NCI-H82 treated with DMSO at 0.1 percent for 48 hours (cell line): ENCODE results near the gene C1orf74.

ENCODE experiments used
- DNase-seq: peaks from one replicate; lab custom pipeline; 2025; ENCODE audit not compliant: unreplicated experiment; lab: John Stamatoyannopoulos, UW

Gene C1orf74

GRCh38 chr1:209772126-209772525 lies 12.2 kb downstream of the C1orf74 start:
- peak; percentile 85 for DNase-seq

DNA sequence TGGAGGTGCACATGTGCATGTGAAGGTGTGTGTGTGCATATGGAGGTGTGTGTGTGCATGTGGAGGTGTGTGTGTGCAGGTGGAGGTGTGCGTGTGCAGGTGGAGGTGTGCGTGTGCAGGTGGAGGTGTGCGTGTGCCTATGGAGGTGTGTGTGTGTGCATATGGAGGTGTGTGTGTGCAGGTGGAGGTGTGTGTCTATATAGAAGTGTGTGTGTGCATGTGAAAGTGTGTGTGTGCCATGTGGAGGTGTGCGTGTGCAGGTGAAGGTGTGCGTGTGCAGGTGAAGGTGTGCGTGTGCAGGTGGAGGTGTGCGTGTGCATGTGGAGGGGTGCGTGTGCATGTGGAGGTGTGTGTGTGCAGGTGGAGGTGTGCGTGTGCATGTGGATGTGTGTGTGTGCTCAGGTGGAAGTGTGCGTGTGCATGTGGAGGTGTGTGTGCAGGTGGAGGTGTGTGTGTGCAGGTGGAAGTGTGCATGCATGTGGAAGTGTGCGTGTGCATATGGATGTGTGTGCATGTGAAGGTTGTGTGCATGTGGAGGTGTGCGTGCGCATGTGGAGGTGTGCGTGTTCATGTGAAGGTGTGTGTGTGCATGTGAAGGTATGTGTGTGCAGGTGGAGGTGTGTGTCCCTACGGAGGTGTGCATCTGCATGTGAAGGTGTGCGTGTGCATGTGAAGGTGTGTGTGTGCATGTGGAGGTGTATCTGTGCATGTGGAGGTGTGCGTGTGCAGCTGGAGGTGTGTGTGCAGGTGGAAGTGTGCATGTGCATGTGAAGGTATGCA lies 13.5 kb downstream of the C1orf74 start:
- DNase-seq, result no peak

GRCh38 chr1:209769971-209770370 lies 14.4 kb downstream of the C1orf74 start:
- no peak for DNase-seq

DNA sequence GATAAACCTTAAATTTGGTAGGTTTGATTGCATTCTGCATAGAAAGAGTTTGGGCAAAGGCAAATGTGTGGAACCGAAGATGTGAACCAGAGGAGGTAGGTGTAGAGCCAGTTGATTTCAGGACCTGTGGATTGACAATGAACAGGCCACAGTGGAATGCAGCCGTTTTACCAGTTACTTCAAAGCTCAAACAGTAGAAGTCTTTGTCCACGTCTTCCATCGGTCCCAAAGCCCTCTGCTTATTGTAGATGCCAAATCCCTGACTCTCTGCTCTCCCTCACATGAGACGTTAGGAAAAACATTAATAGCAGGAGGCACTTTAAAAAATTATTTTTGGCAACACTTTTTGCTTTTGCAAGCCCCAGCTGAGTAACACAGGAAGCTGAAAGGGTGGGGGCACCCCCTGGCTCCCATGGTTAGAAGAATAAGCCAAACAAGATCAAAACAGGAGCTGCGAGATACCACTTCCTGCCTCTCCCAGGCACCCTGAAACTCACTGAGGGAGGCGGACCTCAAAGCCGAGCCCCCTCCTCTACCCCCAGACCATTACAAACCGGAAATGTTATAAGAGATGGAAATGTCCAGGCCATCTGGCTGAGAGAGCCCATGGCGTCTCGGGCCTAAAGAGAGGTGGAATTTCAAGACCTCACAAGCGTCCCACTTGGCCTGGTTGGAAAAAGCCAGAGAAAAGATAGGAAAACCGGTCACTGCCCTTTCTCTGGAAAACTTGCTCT lies 15.0 kb downstream of the C1orf74 start:
- DNase-seq, result no peak

- no peak for DNase-seq
Measured at GRCh38 chr1:209768354-209768774, 16.0 kb downstream of the C1orf74 start.

DNA sequence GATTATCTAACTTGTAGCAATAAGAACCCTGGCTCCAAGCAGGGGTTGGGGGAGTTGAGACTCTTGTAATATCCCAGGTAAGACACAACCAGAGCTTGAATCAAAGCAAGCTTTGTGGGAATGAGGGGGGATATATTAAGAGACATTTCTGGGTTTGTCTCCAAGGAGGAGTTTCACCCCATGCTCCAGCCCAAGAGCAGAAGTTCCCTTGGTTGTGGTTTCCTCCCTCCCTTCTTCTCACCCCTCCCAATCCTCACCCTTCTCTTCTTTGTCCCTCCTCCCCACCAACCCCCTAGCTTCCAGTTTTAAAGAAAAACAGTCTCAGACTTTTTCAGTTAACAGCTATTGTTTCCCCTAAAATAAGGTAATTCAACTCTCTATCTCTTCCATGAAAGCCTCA lies 16.7 kb downstream of the C1orf74 start:
- no peak for DNase-seq

- DNase-seq, result no peak
Measured at GRCh38 chr1:209767096-209767495, 17.3 kb downstream of the C1orf74 start.

DNA sequence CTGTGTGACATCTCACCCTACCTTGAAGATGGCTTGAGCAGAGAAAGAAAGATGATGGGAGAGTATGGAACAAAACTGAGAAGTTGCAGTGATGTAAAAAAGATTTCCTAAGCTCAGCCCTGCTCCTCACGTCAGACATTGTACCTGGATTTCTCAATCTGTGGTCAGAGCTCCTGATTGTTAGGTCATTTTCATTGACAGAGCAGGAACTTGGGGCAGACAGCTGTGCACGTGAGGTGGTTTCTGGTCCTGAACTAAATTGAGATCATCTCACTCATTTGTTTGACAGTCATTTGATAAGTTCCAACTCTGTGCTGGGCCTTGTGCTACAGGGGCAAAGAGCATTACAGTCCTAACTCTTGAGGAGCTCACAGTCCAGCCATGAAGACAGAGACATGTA lies 18.3 kb downstream of the C1orf74 start:
- DNase-seq, result no peak

DNA sequence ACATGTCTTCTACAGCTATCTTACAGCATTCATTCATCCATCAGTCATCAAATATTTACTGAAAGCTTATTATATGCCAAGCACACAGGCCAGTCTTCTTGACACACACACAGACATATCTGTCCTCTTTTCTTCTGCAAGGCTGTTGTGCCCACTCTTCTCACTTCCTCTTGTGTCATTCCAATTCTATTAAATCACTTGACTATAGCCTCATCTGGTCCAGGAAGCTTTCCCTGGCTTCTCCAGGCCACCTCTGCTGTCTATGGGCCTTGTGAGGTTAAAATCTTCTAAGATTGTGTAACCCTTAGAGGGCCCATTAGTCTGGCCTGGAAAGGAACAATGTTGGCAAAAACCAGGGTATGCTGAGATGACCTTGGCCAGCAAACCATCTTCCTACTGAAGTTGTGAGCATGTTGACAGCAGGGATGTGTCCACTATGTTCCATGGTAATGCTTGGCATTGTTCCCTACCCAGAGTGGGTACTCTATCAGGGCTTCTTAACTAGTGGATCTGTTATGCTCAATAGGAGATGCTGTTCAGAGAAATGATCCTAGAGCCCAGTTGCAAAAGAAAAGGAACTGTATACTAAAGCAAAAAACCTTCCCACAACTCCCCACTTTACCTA lies 23.2 kb downstream of the C1orf74 start:
- DNase-seq, result no peak

GRCh38 chr1:209759829-209760359 lies 24.5 kb downstream of the C1orf74 start:
- DNase-seq, result no peak

DNA sequence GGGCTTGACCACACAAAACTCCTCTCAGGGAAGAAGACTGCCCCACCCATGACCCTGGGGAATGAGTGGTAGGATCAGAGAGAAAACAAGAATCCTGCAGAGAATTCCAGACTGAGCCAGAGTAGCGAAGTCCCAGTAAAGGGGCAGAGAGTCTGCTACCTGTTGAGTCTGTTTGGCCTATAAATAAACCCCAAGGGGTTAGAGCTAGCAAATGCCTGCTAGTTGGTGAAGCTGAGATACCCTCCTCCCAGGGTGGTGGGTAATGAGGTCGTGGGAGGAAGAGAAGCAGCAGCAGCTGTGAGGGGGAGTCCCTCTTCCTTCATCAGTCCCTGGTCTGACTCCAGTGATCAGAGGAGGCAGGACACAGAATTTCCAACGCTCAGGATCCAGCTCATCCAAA lies 26.0 kb downstream of the C1orf74 start:
- DNase-seq, result no peak

GRCh38 chr1:209756615-209757445 lies 27.5 kb downstream of the C1orf74 start:
- no peak for DNase-seq

DNA sequence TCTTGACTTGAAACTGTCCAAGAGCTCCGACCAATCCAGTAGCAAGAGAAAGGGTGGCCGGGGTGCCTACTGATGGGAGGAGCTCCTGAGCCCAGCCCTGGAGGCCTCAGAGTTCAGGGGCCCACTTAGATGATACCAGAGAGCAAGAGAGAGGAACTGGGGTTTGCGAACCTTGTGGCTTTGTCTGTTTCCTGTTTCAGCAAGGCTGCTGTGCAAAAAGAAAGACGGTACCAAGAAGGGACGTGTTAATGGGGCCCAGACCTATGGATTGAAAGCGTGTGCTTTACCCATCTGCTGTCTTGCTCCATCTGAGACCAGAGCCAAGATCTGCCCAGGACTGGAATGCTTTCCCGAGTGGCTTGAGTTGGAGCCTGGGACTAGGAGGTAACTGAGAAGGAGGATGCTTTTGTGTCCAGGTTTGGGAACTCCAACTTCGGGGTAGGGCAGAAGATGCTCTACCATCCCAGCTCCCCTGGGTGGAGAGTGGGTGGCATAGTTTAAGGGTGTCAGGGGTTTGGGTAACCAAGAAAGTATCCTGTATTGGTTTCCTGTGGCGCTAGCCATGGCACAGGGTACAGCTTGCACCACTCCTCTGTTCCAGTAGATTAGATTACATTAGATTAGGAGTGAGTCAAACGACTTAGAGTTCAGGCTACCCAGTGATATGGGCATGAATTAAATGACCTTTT lies 28.3 kb downstream of the C1orf74 start, which contains the start of gene TRAF3IP3:
TSS of gene TRAF3IP3 (plus strand) at position 128 of the 689 bp plus-strand sequence. CDS start 3,987 bp downstream, outside the sequence.
- no peak for DNase-seq

- DNase-seq, result no peak
Measured at GRCh38 chr1:209755256-209755655, 29.1 kb downstream of the C1orf74 start.

DNA sequence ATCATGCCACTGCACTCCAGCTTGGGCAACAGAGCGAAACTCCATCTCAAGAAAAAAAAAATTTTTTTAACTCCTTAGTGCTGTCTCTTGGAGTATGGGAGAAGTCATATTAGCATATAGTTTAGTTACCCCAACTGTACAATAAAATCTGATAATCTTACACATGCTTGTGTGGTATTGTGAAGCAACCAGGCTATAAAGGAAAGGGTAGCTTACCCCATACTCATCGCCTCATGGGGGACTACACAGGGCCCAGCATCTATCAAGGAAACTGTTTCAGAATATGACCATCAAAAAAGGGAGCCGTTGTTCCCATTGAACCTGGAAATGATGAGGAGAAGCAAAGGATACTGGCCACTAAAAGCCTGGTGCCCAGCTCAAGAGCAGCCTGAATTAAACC lies 31.5 kb downstream of the C1orf74 start:
- no peak for DNase-seq

- DNase-seq, result no peak
Measured at GRCh38 chr1:209751627-209752231, 32.6 kb downstream of the C1orf74 start.

DNA sequence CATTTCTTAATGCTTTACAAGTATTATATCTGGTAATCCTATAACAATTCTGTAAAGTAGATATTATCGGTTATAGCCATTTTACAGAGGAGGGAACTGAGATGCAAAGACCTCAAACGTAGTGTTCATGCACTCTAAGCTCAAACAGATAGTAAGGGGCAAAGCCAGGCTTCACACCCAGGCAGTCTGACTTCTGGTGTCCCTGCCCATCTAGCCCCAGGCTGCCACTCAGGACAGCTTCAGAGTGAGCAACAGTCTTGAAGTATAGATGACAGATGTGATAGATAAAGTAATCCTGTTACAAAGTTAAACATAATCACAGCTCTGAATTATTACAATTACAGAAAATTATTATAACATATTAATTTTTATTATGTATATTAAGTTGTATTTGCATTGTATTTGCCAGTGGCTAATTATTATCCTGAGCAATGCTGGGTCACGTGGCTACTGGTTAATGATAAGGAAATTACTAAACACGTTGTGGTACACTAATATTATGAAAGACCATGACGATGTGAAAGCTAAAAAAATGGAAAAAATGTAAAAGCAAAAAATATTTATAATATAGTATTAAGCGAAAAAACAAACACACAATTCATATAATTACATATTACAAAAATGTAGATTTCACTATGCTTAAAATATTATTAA lies 34.6 kb downstream of the C1orf74 start:
- no peak for DNase-seq

- no peak for DNase-seq
Measured at GRCh38 chr1:209749205-209749604, 35.2 kb downstream of the C1orf74 start.

DNA sequence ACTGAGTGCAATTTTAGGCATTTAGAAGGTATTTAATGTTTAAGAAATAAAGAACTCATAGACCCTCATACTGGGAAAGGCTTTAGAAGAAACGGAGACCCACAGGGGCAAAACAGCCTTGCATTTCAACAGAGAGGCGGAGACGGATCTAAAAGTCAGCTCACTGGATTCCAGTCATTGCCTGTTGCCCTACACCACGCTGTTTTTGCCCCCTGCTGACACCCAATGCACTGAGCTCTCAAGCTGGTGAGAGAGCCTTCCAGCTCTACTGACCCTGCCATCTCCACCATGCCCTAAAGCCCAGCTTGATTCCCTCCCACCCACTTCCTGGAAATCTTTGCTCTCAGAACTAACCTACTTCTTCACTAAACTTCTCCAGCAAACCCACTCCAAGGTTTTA lies 35.7 kb downstream of the C1orf74 start:
- no peak for DNase-seq
